K562 (cell line): ENCODE data around the gene XKRX. TPM values are rescaled to one million over a fixed set of nuclear protein-coding genes. Genes with fewer than 3 reads are reported as not detected.

ENCODE experiments used
- ATAC-seq: fragments of 200-7000 bp; cut with Tn5 transposase; 3 replicates; pipeline ENCODE4 v1.9.1; 2020; ENCODE audit warnings: moderate library complexity
- BruUV-seq: library from RNA; stranded (reverse); fragments of 400-500 nt; replicated peaks from 2 replicates; lab custom pipeline; 2021; lab: Mats Ljungman, UMichigan
- CTCF ChIA-PET: fragments of 300-600 bp; formaldehyde crosslinking; extraction: SDS; loops from one replicate; lab custom pipeline; 2021; ENCODE audit warnings: low intra/inter-chr PET ratio; lab: Yijun Ruan, JAX
- POLR2A ChIA-PET: fragments of 300-600, 350-650 bp; sonication (Branson Sonifier 250); formaldehyde crosslinking; extraction: SDS; loops from one replicate; lab custom pipeline; 2021; ENCODE audit warnings: antibody characterized with exemption, inconsistent platforms; lab: Yijun Ruan, JAX
- DNase-seq, 4 experiments: peaks; one replicate each; pipeline versions ENCODE4 v3.0.0 to v3.0.0-alpha.2; 2011 to 2018; ENCODE audit warnings: low spot score in 3 of 4, mixed read lengths in 3 of 4; ENCODE audit errors: extremely low read depth in 1 of 4
- FAIRE-seq: peaks from 2 replicates; lab custom pipeline; 2011; peaks lifted over from hg19 to GRCh38; lab: Jason Lieb, UNC
- H2AFZ ChIP-seq: 2 replicates; pipeline ENCODE4 v1.6.0; 2011; ENCODE audit warnings: low read depth, low read length, control low read depth, inconsistent platforms
- H3K27ac ChIP-seq: fragments of 200-600 bp; 3 replicates; pipeline ENCODE4 v1.8.0; 2011; ENCODE audit warnings: low read depth, mild to moderate bottlenecking, control low read depth, inconsistent platforms, low read length, moderate library complexity, mixed read lengths; ENCODE audit errors: extremely low read depth
- H3K27me3 ChIP-seq, 2 experiments: fragments of 300-600 bp in 1 of 2; 2 replicates in 1 of 2; 3 replicates in 1 of 2; pipeline versions ENCODE4 v1.6.0 to v1.8.0; 2011; ENCODE audit warnings: inconsistent platforms in 2 of 2, low read length in 2 of 2, mild to moderate bottlenecking in 1 of 2, mixed read lengths in 1 of 2, moderate library complexity in 1 of 2; ENCODE audit not compliant: control insufficient read depth in 2 of 2, insufficient read depth in 2 of 2
- H3K36me3 ChIP-seq: fragments of 300-600 bp; 3 replicates; pipeline ENCODE4 v1.8.0; 2011; ENCODE audit warnings: mild to moderate bottlenecking, low read length, inconsistent platforms; ENCODE audit not compliant: control insufficient read depth, insufficient read depth
- H3K4me1 ChIP-seq, 2 experiments: fragments of 200-600 bp in 1 of 2; replicated peaks in 1 of 2; 2 replicates in 1 of 2; 3 replicates in 1 of 2; pipeline versions ENCODE4 v1.5.1 to v1.8.0; 2011; ENCODE audit warnings: inconsistent platforms in 2 of 2, low read length in 2 of 2, mild to moderate bottlenecking in 1 of 2, mixed read lengths in 1 of 2, moderate library complexity in 1 of 2; ENCODE audit not compliant: control insufficient read depth in 2 of 2, insufficient read depth in 2 of 2
- H3K4me2 ChIP-seq: 2 replicates; pipeline ENCODE4 v1.6.1; 2011; ENCODE audit warnings: low read length, control low read depth, inconsistent platforms, mixed read lengths; ENCODE audit not compliant: insufficient read depth
- H3K4me3 ChIP-seq: fragments of 200-600 bp; sonication (generic), shearing (Covaris generic); 2 replicates; pipeline ENCODE4 v1.5.1; 2016; ENCODE audit warnings: control low read depth, inconsistent platforms
- H3K79me2 ChIP-seq: fragments of 200-600 bp; 3 replicates; pipeline ENCODE4 v1.8.0; 2011; ENCODE audit warnings: low read length, inconsistent platforms; ENCODE audit not compliant: control insufficient read depth, insufficient read depth
- H3K9ac ChIP-seq, 2 experiments: 2 replicates each; pipeline versions ENCODE4 v1.6.0 to v1.6.1; 2011; ENCODE audit warnings: low read depth in 2 of 2, low read length in 2 of 2, control low read depth in 1 of 2, inconsistent platforms in 1 of 2, mild to moderate bottlenecking in 1 of 2, mixed read lengths in 1 of 2; ENCODE audit not compliant: insufficient read depth in 1 of 2
- H3K9me1 ChIP-seq: one replicate; pipeline ENCODE4 v1.6.0; 2011; ENCODE audit warnings: inconsistent platforms, mild to moderate bottlenecking, low read length, moderate library complexity; ENCODE audit not compliant: control insufficient read depth, insufficient read depth
- H3K9me3 ChIP-seq: replicated peaks from 2 replicates; pipeline ENCODE4 v1.5.1; 2011; ENCODE audit warnings: low read depth, low read length, inconsistent platforms; ENCODE audit not compliant: control insufficient read depth, insufficient read depth
- H4K20me1 ChIP-seq: replicated peaks from 2 replicates; pipeline ENCODE4 v1.6.1; 2011; ENCODE audit warnings: low read length, inconsistent platforms, mixed read lengths; ENCODE audit not compliant: control insufficient read depth, insufficient read depth
- E2F4 ChIP-seq: sonication (generic); formaldehyde crosslinking; IDR thresholded peaks from 2 replicates; pipeline ENCODE4 v1.8.0; 2022; ENCODE audit warnings: mild to moderate bottlenecking, low read depth, missing genetic modification reagents
- ERF ChIP-seq: fragments of 450-650 bp; formaldehyde crosslinking; IDR thresholded peaks from 2 replicates; pipeline ENCODE4 v1.4.0; 2020; ENCODE audit warnings: mild to moderate bottlenecking, mixed read lengths
- FOXP4 ChIP-seq: sonication (generic); formaldehyde crosslinking; IDR thresholded peaks from 2 replicates; pipeline ENCODE4 v1.8.0; 2022; ENCODE audit warnings: mild to moderate bottlenecking, missing genetic modification reagents, borderline replicate concordance
- GABPA ChIP-seq: fragments of 200-800 bp; sonication (Bioruptor generic); conservative IDR thresholded peaks from 2 replicates; pipeline ENCODE4 v1.6.1; 2016; ENCODE audit warnings: low read depth, missing genetic modification characterization, missing compliant biosample characterization
- ILF3 ChIP-seq: fragments of 450-650 bp; IDR thresholded peaks from 2 replicates; pipeline ENCODE4 v1.6.1; 2018; ENCODE audit warnings: antibody characterized with exemption, mild to moderate bottlenecking, moderate library complexity, borderline replicate concordance
- JUNB ChIP-seq: fragments of 450-650 bp; formaldehyde crosslinking; conservative IDR thresholded peaks from 2 replicates; pipeline ENCODE4 v1.4.0; 2020; ENCODE audit warnings: mild to moderate bottlenecking
- PCBP1 ChIP-seq: fragments of 200-400 bp; formaldehyde crosslinking; IDR thresholded peaks from 2 replicates; pipeline ENCODE4 v1.6.1; 2018; ENCODE audit warnings: mild to moderate bottlenecking, low read depth, low read length; ENCODE audit not compliant: poor library complexity, severe bottlenecking
- PPARD ChIP-seq: fragments of 250-450 bp; sonication (Bioruptor Pico); IDR thresholded peaks from 2 replicates; pipeline ENCODE4 v1.8.0; 2022; ENCODE audit warnings: inconsistent platforms, mild to moderate bottlenecking, moderate library complexity
- SIRT6 ChIP-seq: IDR thresholded peaks from one replicate; pipeline ENCODE4 v1.6.1; 2012; ENCODE audit warnings: low read depth, mild to moderate bottlenecking, control low read depth, inconsistent platforms, low read length, moderate library complexity
- TRIM24 ChIP-seq, 2 experiments: fragments of 450-650 bp; IDR thresholded peaks; 2 replicates each; pipeline ENCODE4 v1.6.1; 2016
- ZBTB17 ChIP-seq: fragments of 450-650 bp; formaldehyde crosslinking; IDR thresholded peaks from 2 replicates; pipeline ENCODE4 v1.4.0; 2020; ENCODE audit warnings: mild to moderate bottlenecking
- ZC3H11A ChIP-seq: IDR thresholded peaks from 2 replicates; pipeline ENCODE4 v1.6.1; 2012; ENCODE audit warnings: low read depth, low read length, improper control_type of control experiment
- ZNF146 ChIP-seq: IDR thresholded peaks from one replicate; pipeline ENCODE4 v1.6.1; 2018; ENCODE audit warnings: missing compliant biosample characterization; ENCODE audit not compliant: unreplicated experiment
- WGBS: fragments of 100-300 bp; shearing (Covaris generic); methylation state at CpG from one replicate; pipeline ENCODE4 v1.1.6; 2016; ENCODE audit warnings: low coverage, mixed read lengths; ENCODE audit not compliant: insufficient coverage; ENCODE audit errors: missing lambda C conversion rate; 5-methylcytosine and 5-hydroxymethylcytosine counted together
- in situ Hi-C: fragments of 300-500 bp; cut with MboI; formaldehyde crosslinking; loops from 4 replicates; pipeline ENCODE4 v1.15.0; 2018; ENCODE audit warnings: inconsistent platforms, mixed read lengths
- intact Hi-C: fragments of 100-400 bp; cut with micrococcal nuclease; formaldehyde crosslinking; loops from 2 replicates; pipeline ENCODE4 v1.14.2; 2022
- polyA plus RNA-seq, 8 experiments: library from polyadenylated mRNA; depleted of rRNA in 4 of 8; stranded (reverse) in 5 of 8; unstranded in 3 of 8; fragments of >200 nt; fragmentation: Nextera tagmentation in 2 of 8; fragmentation: Illumina TruSeq in 1 of 8; extraction: Ambion mirVana in 2 of 8; extraction: Trizol in 1 of 8; gene quantifications; 2 replicates each; pipeline versions ENCODE4 v1.2.1 to v1.2.3, GENCODE V29; 2011 to 2014; ENCODE audit warnings: inconsistent platforms in 1 of 8, missing spikeins in 1 of 8
- total RNA-seq, 7 experiments: library from RNA; depleted of rRNA in 6 of 7; stranded (reverse); fragments of >200 nt in 6 of 7; fragmentation: Illumina TruSeq in 2 of 7; extraction: Trizol in 2 of 7; gene quantifications; 2 replicates each; pipeline versions ENCODE4 v1.2.1 to v1.2.3, GENCODE V29; 2011 to 2021; ENCODE audit warnings: low replicate concordance in 1 of 7

Gene XKRX
- total and polyA plus RNA-seq, 9 of the 15 experiments (the other 6 are each of a cell fraction or from before 2014, with no cell fraction given), result 0.03 TPM; not detected in 8

GRCh38 chrX:100874325-100874724, 54.4 kb downstream of the XKRX start, which contains the start of gene NOX1:
Gene NOX1, minus strand, starts transcription at chrX:100874359. Its CDS starts 220 bp downstream, at chrX:100874139.
- WGBS, result 0% methylated on average over 2 of the region's 2 CpGs
- no peaks in the 10 kb centered on the region for H3K27me3 ChIP-seq
- no peak within 1 kb of the TSS for H2AFZ ChIP-seq
- no peak for FAIRE-seq
- no peaks in the 10 kb centered on the region for H3K9me3 ChIP-seq
- CTCF ChIA-PET, result no interaction called here
- no peaks in the 10 kb centered on the region for H3K9me1 ChIP-seq
- TF ChIP-seq FOXP4, result no peak
- TF ChIP-seq ILF3, result no peak
- TF ChIP-seq ZBTB17 (CRISPR knock-in tag), result no peak
- TF ChIP-seq E2F4, result no peak
- TF ChIP-seq TRIM24 (IDR thresholded peaks at IDR 0.05), result no peak
- no peak for TF ChIP-seq ERF (CRISPR knock-in tag)
- no peak for TF ChIP-seq ZNF146 (CRISPR knock-in tag)
- no peak for TF ChIP-seq PPARD (CRISPR knock-in tag)
- no peak for TF ChIP-seq PCBP1
- no peak for TF ChIP-seq JUNB
- no peak for TF ChIP-seq ZC3H11A
- TF ChIP-seq SIRT6, result no peak
- no peak for TF ChIP-seq GABPA (tag)
- no peak for ATAC-seq
- POLR2A ChIA-PET, result no interaction called here
- H4K20me1 ChIP-seq, result no peaks in the 10 kb centered on the region
- no peak for DNase-seq
- no peak within 1 kb of the TSS for H3K9ac ChIP-seq
- in situ Hi-C loops (no loop called here), intact Hi-C loops (no loop called here)
- no TSS peak for BruUV-seq
- H3K79me2 ChIP-seq, result no peaks in the 10 kb centered on the region
- no peaks in the 10 kb centered on the region for H3K4me1 ChIP-seq
- H3K4me2 ChIP-seq, result no peak within 1 kb of the TSS
- no peak within 1 kb of the TSS for H3K4me3 ChIP-seq
- no peaks in the 10 kb centered on the region for H3K36me3 ChIP-seq
- H3K27ac ChIP-seq, result no peak within 1 kb of the TSS
